ENCODE measurements around the gene PEX5. TPM values are rescaled to one million over a fixed set of nuclear protein-coding genes. Genes with fewer than 3 reads are reported as not detected.
A peak's percentile ranks its signal among the peaks of the same experiment; 100 is the strongest.

Gene PEX5
- total RNA-seq, 1 experiment from 2014 or later: 20.0 TPM

DNA sequence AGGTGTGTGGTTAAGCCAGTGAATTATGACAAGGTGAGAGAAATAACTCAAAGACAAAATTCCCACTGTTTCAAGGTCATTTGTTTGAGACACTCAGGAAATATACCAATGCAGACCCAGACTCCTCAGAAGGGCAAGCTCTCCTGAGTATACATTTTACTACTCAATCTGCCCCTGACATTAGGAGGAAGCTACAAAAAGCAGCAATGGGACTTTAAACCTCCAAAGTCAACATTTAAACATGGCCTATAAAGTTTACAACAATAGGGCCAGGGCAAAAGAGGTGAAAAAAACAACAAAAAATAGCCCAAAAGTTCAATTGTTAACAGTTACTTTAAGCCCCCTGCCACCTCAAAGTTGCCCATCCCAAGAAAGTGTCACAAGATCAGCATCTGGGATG is 19.5 kb upstream of the PEX5 start:
- Histone ChIP-seq H3K4me3 (ENCODE audit: low read length) (no peak overlapping the region), H3K4me2 (ENCODE audit: low read length) (no peak overlapping the region), H3F3A (ENCODE audit: low read length, unreplicated experiment) (no peaks in the 10 kb centered on the region), H3K27me3 (ENCODE audit: low read length) (no peaks in the 10 kb centered on the region), H3K4me1 (ENCODE audit: insufficient read depth, low read length) (no peaks in the 10 kb centered on the region), H3K79me2 (ENCODE audit: low read length) (no peaks in the 10 kb centered on the region), H3K9me3 (ENCODE audit: low read length) (peaks cover 26% of the 10 kb centered on the region), H4K20me1 (ENCODE audit: low read length) (no peaks in the 10 kb centered on the region), H2AFZ (ENCODE audit: low read length) (no peak overlapping the region), H3K9me2 (replicated peaks; ENCODE audit: low read length) (no peaks in the 10 kb centered on the region), H3K9ac (ENCODE audit: low read length) (no peak overlapping the region), H3K27ac (ENCODE audit: low read length) (no peak overlapping the region), H3K36me3 (ENCODE audit: low read depth, low read length) (no peaks in the 10 kb centered on the region; the same call in 1 of the 2 replicates)
- BruUV-seq (replicated peaks): no TSS peak
- ChIA-PET POLR2A (ENCODE audit: unreplicated experiment) (no interaction called here), CTCF (no interaction called here)
- no peak for ATAC-seq
- TF ChIP-seq, protein P1, sequence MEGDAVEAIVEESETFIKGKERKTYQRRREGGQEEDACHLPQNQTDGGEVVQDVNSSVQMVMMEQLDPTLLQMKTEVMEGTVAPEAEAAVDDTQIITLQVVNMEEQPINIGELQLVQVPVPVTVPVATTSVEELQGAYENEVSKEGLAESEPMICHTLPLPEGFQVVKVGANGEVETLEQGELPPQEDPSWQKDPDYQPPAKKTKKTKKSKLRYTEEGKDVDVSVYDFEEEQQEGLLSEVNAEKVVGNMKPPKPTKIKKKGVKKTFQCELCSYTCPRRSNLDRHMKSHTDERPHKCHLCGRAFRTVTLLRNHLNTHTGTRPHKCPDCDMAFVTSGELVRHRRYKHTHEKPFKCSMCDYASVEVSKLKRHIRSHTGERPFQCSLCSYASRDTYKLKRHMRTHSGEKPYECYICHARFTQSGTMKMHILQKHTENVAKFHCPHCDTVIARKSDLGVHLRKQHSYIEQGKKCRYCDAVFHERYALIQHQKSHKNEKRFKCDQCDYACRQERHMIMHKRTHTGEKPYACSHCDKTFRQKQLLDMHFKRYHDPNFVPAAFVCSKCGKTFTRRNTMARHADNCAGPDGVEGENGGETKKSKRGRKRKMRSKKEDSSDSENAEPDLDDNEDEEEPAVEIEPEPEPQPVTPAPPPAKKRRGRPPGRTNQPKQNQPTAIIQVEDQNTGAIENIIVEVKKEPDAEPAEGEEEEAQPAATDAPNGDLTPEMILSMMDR (conservative IDR thresholded peaks at IDR 0.05; ENCODE audit: low read depth, low read length): no peak
- no peak for TF ChIP-seq EZH2phosphoT487 (IDR thresholded peaks at IDR 0.05; ENCODE audit: borderline replicate concordance, low read length)
- TF ChIP-seq EZH2 (IDR thresholded peaks at IDR 0.05; ENCODE audit: low read length, unreplicated experiment): no peak
- no peak for DNase-seq
- intact Hi-C loops (cut with micrococcal nuclease): no loop called here

DNA sequence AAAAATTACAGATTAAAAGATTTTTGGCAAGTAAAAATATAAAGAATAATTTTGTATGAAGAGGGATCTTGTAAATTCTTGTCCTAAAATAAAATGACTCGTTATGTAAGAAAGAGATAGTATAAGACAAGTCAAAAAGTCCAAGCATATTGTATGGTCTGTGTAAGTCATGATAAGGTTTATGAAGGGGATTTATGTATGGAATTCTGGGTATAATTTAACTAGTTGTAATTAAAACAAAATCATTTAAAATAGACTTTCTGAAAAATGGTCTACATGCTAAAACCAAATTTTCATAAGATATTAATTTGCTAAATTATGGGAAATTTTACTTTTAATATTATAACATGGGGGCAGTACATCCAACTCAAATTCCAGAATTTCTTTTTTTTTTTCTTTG is 17.6 kb upstream of the PEX5 start:
- no peaks in the 10 kb centered on the region for H3F3A ChIP-seq (ENCODE audit: low read length, unreplicated experiment)
- ChIA-PET CTCF (no interaction called here), POLR2A (ENCODE audit: unreplicated experiment) (no interaction called here)
- intact Hi-C loops (cut with micrococcal nuclease): no loop called here
- peaks cover 25% of the 10 kb centered on the region for H3K9me3 ChIP-seq (ENCODE audit: low read length)
- ATAC-seq (no peak), DNase-seq (no peak)
- no peak overlapping the region for H3K27ac ChIP-seq (ENCODE audit: low read length)
- no peaks in the 10 kb centered on the region; the same call in 1 of the 2 replicates for H3K36me3 ChIP-seq (ENCODE audit: low read depth, low read length)
- no peak for TF ChIP-seq EZH2phosphoT487 (IDR thresholded peaks at IDR 0.05; ENCODE audit: borderline replicate concordance, low read length)
- no peak for TF ChIP-seq EZH2 (IDR thresholded peaks at IDR 0.05; ENCODE audit: low read length, unreplicated experiment)
- BruUV-seq (replicated peaks): no TSS peak
- no peaks in the 10 kb centered on the region for H3K79me2 ChIP-seq (ENCODE audit: low read length)
- H3K9ac ChIP-seq (ENCODE audit: low read length): no peak overlapping the region
- H3K27me3 ChIP-seq (ENCODE audit: low read length): no peaks in the 10 kb centered on the region
- no peaks in the 10 kb centered on the region for H3K4me1 ChIP-seq (ENCODE audit: insufficient read depth, low read length)
- H4K20me1 ChIP-seq (ENCODE audit: low read length): no peaks in the 10 kb centered on the region
- no peaks in the 10 kb centered on the region for H3K9me2 ChIP-seq (replicated peaks; ENCODE audit: low read length)
- no peak overlapping the region for H3K4me2 ChIP-seq (ENCODE audit: low read length)
- no peak overlapping the region for H3K4me3 ChIP-seq (ENCODE audit: low read length)
- H2AFZ ChIP-seq (ENCODE audit: low read length): no peak overlapping the region

DNA sequence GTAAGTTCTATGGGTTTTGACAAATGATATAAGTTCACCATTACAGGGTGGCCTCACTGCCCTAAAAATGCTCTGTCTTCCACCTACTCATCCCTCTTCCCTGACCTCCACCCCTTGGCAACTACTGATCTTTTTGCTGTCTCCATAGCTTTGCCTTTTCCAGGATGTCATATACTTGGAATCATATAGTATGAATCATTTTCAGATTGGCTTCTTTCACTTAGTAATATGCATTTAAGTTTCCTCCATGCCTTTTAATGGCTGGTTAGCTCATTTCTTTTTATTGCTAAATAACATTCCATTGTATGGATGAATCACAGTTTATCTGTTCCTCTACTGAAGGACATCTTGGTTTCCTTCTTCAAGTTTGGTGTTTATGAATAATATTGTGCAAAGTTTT is 14.0 kb upstream of the PEX5 start:
- H2AFZ ChIP-seq (ENCODE audit: low read length): no peak overlapping the region
- H3K36me3 ChIP-seq (ENCODE audit: low read depth, low read length): no peaks in the 10 kb centered on the region
- no peak overlapping the region for H3K4me3 ChIP-seq (ENCODE audit: low read length)
- intact Hi-C loops (cut with micrococcal nuclease): no loop called here
- DNase-seq (peak; percentile 17), ATAC-seq (no peak)
- no peak for TF ChIP-seq EZH2phosphoT487 (IDR thresholded peaks at IDR 0.05; ENCODE audit: borderline replicate concordance, low read length)
- TF ChIP-seq, protein P1 (conservative IDR thresholded peaks at IDR 0.05; ENCODE audit: low read depth, low read length): no peak
- no peak for TF ChIP-seq EZH2 (IDR thresholded peaks at IDR 0.05; ENCODE audit: low read length, unreplicated experiment)
- no peaks in the 10 kb centered on the region for H3K27me3 ChIP-seq (ENCODE audit: low read length)
- H3F3A ChIP-seq (ENCODE audit: low read length, unreplicated experiment): no peaks in the 10 kb centered on the region
- POLR2A ChIA-PET (ENCODE audit: unreplicated experiment): no interaction called here
- H3K27ac ChIP-seq (ENCODE audit: low read length): no peak overlapping the region
- no peak overlapping the region for H3K4me2 ChIP-seq (ENCODE audit: low read length)
- no peaks in the 10 kb centered on the region for H4K20me1 ChIP-seq (ENCODE audit: low read length)
- no peak overlapping the region for H3K9ac ChIP-seq (ENCODE audit: low read length)
- peaks cover 13% of the 10 kb centered on the region; the same call in 1 of the 2 replicates for H3K9me3 ChIP-seq (ENCODE audit: low read length)
- no TSS peak for BruUV-seq (replicated peaks)
- CTCF ChIA-PET: no interaction called here
- no peaks in the 10 kb centered on the region for H3K9me2 ChIP-seq (replicated peaks; ENCODE audit: low read length)
- H3K79me2 ChIP-seq (ENCODE audit: low read length): no peaks in the 10 kb centered on the region
- no peaks in the 10 kb centered on the region for H3K4me1 ChIP-seq (ENCODE audit: insufficient read depth, low read length)
